DMS53 (cell line): ENCODE results near the gene E2F1.

Experiments used
- DNase-seq: peaks from one replicate; lab custom pipeline; 2025; lab: John Stamatoyannopoulos, UW

Gene E2F1

GRCh38 chr20:33672426-33673113, 13.6 kb downstream of the E2F1 start:
- peak; percentile 61 for DNase-seq

DNA sequence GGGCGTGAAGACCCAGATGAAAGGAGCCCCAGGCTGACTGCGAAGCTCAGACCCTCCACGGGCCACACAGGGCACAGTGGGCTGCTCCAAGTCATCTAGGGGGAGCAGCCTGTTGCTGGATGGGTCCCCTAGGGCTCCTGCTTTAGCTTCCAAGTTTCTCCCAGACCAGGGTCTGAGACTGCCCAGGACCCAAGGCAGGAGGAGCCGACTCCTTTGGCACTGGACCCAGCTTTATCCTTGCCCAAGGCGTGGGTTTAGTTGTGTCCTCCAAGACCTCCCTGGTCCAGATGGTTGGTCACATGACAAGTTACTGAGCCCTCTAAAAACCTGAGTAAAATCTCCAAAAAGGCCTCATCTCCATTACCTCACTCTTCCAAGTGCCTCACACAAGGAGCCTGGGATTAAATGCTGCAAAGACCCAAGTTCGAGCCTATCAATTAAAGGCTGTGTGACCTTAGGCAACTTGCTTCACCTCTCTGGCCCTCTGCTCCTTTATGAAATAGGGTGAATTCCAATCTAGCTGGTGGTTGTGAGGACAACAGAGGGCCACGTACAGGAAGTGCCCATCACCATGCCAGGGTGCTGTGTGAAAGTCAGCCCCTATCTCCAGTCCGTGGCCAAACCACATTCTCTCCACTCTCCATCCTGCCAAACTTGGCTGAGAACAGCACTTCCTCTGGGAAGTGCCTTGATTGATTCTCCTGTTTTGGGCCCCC, 14.5 kb downstream of the E2F1 start:
- DNase-seq = no peak

GRCh38 chr20:33670715-33671499, 15.3 kb downstream of the E2F1 start:
- peak; percentile 53 for DNase-seq

DNA sequence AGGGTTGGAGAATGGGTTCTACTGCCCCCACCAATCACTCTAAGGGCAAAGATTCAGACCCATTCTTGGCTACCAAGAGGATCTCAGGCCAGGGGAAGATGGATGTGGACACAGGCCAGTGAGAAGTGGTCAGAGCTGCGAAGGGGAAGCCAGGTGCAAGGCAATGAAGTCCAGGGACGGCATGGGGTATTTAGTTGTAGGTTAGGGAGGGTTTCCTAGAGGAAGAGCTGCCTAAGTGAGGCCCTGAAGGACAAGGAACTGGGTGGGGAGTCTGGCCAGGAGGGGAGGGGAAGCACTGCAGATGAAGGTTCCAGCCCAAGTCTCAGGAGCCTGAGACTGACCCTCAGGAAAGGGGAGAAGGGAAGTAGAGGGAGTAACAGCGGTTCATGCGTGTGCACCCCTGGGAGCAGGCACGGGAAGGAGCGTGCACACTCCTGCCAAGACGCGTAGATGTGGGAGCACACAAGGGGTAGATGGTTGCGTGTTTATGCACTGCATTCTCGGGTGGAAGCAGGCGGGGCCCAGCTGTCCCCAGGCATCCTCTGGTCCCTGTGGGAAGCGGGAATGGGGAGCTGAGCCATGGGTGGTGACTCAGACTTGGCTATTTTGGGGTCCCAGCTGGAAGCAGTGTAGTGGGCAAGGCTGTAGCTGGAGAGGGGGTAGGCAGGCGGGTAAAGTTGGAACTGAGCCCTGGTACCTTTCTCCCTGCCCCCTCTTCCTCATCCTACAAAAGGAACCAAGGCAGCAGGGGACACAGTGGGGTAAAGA, 16.1 kb downstream of the E2F1 start:
- no peak for DNase-seq

DNA sequence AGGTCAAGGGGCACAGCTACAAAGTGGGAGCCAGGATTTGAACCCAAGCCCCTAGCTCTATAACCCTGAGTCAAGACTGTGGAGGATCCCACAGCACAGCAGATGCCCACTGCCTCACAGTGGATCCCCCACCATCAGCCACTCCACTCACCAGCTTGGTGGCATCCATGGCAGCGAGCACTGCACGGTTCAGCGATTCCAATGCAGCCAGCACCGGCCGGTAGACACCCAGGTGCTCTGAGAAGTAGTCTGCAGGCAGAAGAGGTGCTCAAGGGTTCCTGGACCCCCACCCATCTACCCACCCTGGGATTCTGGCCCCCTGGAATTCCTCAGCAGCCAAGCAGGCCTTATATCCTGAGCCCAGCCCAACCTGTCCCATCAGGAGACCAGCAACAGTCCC, 17.0 kb downstream of the E2F1 start:
- DNase-seq = peak; percentile 39

DNA sequence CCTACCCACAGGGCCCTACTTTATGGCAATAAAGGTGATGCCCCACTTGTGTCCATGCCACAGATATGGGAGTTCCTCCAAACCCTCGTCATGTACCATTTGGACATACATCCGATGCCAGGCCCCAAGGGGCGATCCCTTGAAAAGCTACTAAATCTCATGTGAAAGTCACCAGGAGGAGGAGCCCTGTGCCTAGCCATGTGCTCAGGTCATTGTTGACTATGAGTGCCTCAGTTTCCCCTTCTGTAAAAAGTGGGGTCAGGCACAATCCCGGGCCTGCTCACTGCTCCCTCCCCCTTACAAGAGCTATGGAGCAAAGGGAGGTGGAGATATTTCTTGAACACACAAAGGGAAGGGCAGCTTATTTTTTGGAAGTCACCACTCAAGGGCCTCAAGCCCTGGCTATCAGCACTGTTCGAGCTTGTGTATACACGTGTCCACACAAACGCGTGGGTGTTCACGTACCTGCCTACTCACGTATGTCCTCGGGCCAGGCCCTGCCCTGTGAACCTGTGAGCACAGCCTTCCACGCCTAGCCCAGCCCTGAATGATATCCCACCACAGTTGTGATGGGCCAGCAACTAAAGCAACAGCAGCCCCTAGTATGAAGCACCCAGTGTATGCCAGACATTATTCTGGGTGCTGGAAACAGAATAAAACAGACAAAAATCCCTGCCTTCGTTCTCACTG, 17.6 kb downstream of the E2F1 start:
- DNase-seq = peak; percentile 55

- DNase-seq = peak; percentile 91
These were observed 18.3 kb downstream of the E2F1 start for GRCh38 chr20:33667676-33668465.

- DNase-seq = peak; percentile 85
These were observed 18.9 kb downstream of the E2F1 start for GRCh38 chr20:33667245-33667675.

DNA sequence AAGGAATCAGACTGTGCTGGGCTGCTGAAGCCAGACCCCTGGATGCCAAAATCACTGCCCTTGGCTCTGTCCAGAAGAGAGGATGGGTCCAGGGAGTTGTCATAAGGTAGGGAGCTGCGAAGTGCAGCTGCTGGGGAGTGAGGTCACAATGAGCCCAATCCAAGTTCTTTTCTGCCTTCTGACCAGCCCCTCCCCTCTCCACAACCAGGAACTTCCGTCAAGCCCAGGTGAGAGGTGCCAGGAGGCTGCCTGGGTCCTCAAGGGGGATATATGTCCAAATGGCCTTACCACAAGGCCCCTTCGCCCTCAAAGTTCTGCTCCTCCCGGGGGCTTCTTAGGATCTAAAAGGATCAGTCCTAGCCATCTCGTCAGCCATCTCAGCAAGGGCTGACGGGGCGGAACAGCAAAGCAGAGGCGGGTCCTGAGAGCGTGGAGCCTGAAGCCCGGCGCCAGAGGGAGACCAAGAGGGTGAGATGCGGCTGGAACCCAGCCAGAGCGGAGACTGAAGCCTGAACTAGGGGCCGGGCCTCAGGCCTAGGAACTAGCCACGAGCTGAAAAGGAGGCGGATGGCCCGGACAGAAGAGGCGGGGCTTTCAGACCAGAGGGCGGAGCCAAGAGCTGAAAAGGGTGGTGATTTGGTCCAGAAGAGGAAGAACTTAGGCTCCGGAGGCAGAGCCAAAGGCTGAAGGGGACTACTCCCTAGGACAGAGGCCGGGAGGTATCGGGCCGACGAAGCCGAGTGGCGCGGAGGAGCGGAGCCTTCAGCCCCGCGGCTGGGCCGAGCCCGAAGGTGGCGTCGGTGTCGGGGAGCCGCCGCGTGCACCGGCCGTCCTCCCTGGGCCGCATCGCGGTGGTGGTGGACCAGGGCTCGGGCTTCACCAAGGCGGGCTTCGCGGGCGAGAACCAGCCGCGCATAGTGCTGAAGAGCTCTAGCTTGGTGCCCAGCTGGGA, 19.6 kb downstream of the E2F1 start, which contains the start of gene ACTL10:
ACTL10 (plus strand) TSS at position 651 of the 952 bp plus-strand sequence. CDS start 555 bp downstream, outside the sequence.
- peak; percentile 99 for DNase-seq

GRCh38 chr20:33664762-33665144, 21.4 kb downstream of the E2F1 start:
- DNase-seq = peak; percentile 69

- peak; percentile 67 for DNase-seq
These were observed 22.0 kb downstream of the E2F1 start for GRCh38 chr20:33664085-33664761.

DNA sequence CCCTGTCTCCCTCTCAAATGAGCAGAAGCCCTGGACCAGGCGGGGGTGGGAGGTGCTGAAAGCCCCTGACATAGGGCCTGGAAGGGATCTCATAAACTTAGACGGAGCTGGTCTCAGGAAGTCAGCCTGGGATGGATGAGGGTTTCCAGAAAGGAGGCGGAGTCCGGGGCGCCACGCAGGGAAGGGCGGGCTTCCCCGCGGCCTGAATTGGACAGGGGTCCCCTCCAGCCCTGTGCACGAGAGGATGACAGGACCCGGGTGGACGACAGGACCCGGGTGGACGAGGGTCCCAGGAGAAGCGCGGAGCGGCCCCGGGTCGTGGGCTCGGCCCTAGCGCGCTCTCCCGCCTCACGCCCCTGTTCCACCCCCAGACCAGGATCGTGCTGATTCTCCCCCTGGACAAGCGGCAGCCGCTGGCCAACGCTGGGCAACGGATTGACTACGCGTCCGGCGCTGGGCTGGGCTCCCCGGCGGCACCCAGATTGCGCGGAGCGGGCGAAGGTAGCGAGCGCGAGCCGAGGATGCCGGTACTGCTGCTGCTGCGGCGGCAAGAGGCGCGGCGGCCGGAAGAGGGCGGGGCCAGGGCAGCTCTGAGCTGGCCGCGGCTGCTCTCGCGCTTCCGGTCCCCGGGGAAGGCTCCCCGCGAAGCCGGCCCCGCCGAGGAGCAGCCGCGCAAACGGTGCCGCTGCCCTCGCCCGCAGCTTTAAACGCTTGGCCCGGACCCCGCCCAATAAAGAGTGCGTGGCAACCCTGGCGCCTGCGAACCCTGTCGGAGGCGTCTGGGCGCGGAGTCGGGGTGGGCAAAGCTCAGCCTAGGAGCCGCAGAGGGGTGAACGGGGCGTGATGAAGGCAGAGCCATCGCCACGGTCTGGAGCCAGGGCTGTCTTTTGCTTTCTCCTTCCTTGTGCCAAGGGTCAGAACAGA, 22.8 kb downstream of the E2F1 start:
- peak; percentile 93 for DNase-seq

GRCh38 chr20:33662172-33662571, 24.0 kb downstream of the E2F1 start, which contains the start of gene C20orf144:
Gene C20orf144 (plus strand): TSS chr20:33662327. CDS start chr20:33662346, 19 bp downstream.
- no peak for DNase-seq

GRCh38 chr20:33660685-33661058, 25.5 kb downstream of the E2F1 start:
- DNase-seq = no peak

DNA sequence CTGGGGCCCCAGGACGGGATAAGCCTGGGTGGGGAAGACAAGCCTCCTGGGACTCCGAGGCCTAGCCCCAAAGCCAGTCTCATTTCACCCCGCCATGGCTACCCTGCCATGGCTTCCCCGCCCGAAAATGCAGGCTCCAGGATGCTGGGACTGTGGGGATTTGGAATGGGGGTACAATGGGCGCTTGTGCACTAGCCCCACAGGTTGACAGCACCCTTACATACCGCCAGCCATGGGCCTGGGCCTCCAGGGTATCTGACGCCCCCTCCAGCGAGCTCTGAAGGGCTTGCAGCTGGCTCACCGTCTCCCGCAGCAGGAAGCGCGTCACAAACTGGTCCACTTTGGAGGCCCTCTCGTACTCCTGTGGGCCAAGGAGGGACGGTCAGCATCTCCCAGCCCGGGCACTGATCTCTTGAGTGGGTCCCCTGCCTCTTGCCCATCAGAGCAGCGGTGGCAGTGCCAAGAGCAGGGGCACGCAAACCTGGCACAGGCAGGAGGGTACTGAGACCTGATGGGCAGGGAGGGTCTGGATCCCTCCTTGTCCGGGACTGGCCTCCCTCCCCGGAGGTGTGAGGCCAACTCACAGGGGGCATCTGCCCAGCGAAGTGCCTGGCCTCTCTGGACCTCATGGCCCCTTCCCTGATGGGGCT, 26.0 kb downstream of the E2F1 start:
- DNase-seq = no peak

- DNase-seq = no peak
These were observed 26.7 kb downstream of the E2F1 start for GRCh38 chr20:33659341-33660034.
